IPS-20b (cell line): Measurements from ENCODE around the gene DDX54.
"Not testable (repeated sequence)": the region's sequence is repeated elsewhere in the genome, so short reads cannot be mapped to it uniquely, and the experiment has no call there.

Experiments
- H3K27ac ChIP-seq: one replicate; pipeline ENCODE4 v1.5.1; 2013; ENCODE audit warnings: low read length
- H3K27me3 ChIP-seq: 2 replicates; pipeline ENCODE4 v1.6.1; 2013; ENCODE audit warnings: mild to moderate bottlenecking, low read length, inconsistent platforms; ENCODE audit not compliant: insufficient read depth
- H3K36me3 ChIP-seq: 2 replicates; pipeline ENCODE4 v1.6.1; 2013; ENCODE audit warnings: low read depth, mild to moderate bottlenecking, inconsistent platforms, low read length, moderate library complexity; ENCODE audit not compliant: insufficient read depth
- H3K4me1 ChIP-seq: 2 replicates; pipeline ENCODE4 v1.6.1; 2013; ENCODE audit warnings: mild to moderate bottlenecking, control low read depth, inconsistent platforms, low read length, moderate library complexity; ENCODE audit not compliant: insufficient read depth
- H3K4me3 ChIP-seq: 2 replicates; pipeline ENCODE4 v1.5.1; 2013; ENCODE audit warnings: mild to moderate bottlenecking, low read length, inconsistent platforms
- H3K9ac ChIP-seq: 2 replicates; pipeline ENCODE4 v1.6.1; 2013; ENCODE audit warnings: low read depth, mild to moderate bottlenecking, inconsistent platforms, low read length, moderate library complexity
- H3K9me3 ChIP-seq: 2 replicates; pipeline ENCODE4 v1.6.1; 2013; ENCODE audit warnings: mild to moderate bottlenecking, low read depth, low read length, inconsistent platforms; ENCODE audit not compliant: insufficient read depth

Gene DDX54

DNA sequence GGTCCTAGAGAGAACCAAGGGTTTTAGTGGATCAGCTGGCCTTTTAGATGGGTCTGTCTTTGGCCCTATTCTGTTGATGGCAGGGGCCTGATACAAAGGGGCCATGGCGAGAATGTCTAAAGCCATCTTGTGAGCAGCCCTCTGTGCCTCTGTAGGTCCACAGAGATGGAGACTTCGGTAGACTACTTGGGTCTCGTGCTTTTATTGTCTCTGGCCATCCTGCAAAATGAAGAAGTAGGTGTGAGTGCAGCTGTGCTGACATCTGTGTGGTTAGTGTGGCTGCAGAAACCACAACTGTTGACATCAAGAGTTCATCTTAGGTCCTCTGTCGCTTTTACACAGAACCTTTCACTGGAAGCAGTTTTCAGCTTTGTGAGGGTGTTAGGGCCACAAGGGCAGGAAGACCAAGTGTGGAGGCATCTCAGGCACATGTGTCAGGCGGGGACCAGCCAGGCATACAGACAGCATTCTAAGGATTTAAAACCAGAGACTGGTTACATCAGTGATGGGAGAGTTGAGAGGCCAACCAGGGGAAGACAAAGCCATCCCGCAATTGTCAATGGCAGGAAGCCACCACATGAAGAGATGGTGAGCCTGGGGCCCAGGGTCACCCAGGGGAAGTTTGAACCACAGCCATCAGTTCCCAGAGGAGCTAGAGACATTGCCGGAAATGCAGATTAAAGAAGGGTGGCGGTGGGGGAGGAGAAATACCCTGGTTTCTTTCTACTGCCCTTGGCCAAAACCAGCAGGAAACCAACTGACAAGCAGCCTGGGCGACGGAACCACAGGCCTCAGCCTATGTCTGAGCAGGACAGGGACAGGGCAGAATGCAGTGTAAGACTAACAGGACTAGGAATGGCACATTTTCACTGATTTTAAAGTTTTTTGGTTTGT is 23.0 kb upstream of the DDX54 start:
- Histone ChIP-seq H3K4me3 (no peak overlapping the region), H3K9me3 (no peaks in the 10 kb centered on the region), H3K27me3 (no peaks in the 10 kb centered on the region), H3K36me3 (no peaks in the 10 kb centered on the region), H3K27ac (no peak overlapping the region), H3K4me1 (no peaks in the 10 kb centered on the region; the same call in 1 of the 2 replicates), H3K9ac (no peak overlapping the region)

- Histone ChIP-seq H3K27ac (no peak overlapping the region), H3K27me3 (no peaks in the 10 kb centered on the region), H3K4me1 (no peaks in the 10 kb centered on the region; the same call in 1 of the 2 replicates), H3K4me3 (no peak overlapping the region), H3K36me3 (no peaks in the 10 kb centered on the region), H3K9ac (no peak overlapping the region), H3K9me3 (no peaks in the 10 kb centered on the region)
These were observed 22.3 kb upstream of the DDX54 start for GRCh38 chr12:113207613-113208040.

DNA sequence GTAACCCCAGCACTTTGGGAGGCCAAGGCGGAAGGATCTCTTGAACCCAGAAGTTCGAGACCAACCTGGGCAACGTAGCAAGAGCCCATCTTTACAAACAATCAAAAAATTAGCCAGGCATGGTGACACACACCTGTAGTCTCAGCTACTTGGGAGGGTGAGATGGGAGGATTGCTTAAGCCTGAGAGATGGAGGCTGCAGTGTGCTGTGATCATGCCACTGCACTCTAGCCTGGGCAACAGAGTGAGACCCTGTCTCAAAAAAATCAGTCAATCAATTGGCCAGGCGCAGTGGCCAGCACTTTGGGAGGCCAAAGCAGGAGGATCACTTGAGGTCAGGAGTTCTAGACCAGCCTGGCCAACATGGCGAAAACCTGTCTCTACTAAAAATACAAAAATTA is 21.5 kb upstream of the DDX54 start:
- H3K27ac ChIP-seq, H3K36me3 ChIP-seq, H3K4me1 ChIP-seq, H3K4me3 ChIP-seq, H3K9ac ChIP-seq, H3K9me3 ChIP-seq, H3K27me3 ChIP-seq: not testable (repeated sequence)

- Histone ChIP-seq H3K27ac (no peak overlapping the region), H3K27me3 (no peaks in the 10 kb centered on the region), H3K9ac (no peak overlapping the region), H3K9me3 (no peaks in the 10 kb centered on the region), H3K4me1 (no peaks in the 10 kb centered on the region; the same call in 1 of the 2 replicates), H3K4me3 (no peak overlapping the region), H3K36me3 (no peaks in the 10 kb centered on the region)
These were observed 19.5 kb upstream of the DDX54 start for GRCh38 chr12:113204804-113205203.

- no peaks in the 10 kb centered on the region for H3K36me3 ChIP-seq
These were observed 18.8 kb upstream of the DDX54 start for GRCh38 chr12:113203852-113204760.

DNA sequence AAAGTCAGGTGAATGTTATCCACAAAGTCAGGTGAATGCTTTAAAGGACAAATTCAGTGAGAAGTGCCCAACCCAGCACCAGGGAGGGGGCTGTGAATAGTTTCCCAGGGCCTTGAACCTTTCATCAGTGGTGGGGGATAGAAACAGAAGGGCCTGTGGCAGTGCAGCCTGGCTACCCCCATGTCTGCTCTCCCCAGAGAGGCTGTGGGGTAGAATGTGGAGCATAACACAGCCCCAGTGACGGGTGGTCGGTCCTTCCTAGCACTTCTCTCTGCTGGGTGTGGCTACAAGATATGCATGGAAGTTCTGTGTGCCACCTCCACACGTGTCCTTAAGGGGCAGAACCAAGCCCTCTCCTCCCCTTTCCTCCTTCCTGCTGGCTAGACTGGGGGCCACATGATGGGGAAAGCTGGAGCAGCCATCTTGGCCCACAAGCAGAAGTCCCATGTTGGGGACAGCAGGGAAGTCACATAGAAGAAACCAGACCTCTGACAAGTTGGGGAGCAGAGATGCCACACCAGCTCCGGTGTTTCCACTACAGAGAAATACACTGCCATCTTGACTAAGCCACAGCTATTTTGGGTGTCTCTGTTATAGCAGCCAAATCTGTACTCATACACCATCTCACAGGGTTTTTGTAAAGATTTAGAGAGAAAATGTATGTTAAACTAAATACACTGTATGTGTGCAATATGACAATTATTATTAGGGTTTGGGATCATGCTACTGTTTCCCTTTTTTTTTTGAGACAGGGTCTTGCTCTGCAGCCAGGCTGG is 17.2 kb upstream of the DDX54 start:
- Histone ChIP-seq H3K9ac (no peak overlapping the region), H3K36me3 (no peaks in the 10 kb centered on the region), H3K27me3 (no peaks in the 10 kb centered on the region), H3K4me1 (no peaks in the 10 kb centered on the region), H3K27ac (no peak overlapping the region), H3K4me3 (no peak overlapping the region), H3K9me3 (no peaks in the 10 kb centered on the region)

More at GRCh38 chr12:113203852-113204760, 18.8 kb upstream of the DDX54 start:
- no peaks in the 10 kb centered on the region; the same call in 1 of the 2 replicates for H3K4me1 ChIP-seq
- H3K9ac ChIP-seq, result no peak overlapping the region
- H3K9me3 ChIP-seq, result no peaks in the 10 kb centered on the region
- H3K27ac ChIP-seq, result no peak overlapping the region
- H3K27me3 ChIP-seq, result no peaks in the 10 kb centered on the region
- no peak overlapping the region for H3K4me3 ChIP-seq

GRCh38 chr12:113201187-113202177 is 16.2 kb upstream of the DDX54 start:
- no peaks in the 10 kb centered on the region for H3K27me3 ChIP-seq
- H3K36me3 ChIP-seq, result no peaks in the 10 kb centered on the region
- no peak overlapping the region for H3K4me3 ChIP-seq
- H3K9ac ChIP-seq, result no peak overlapping the region
- H3K4me1 ChIP-seq, result no peaks in the 10 kb centered on the region
- H3K9me3 ChIP-seq, result no peaks in the 10 kb centered on the region
- no peak overlapping the region for H3K27ac ChIP-seq

- no peak overlapping the region for H3K27ac ChIP-seq
- no peaks in the 10 kb centered on the region for H3K27me3 ChIP-seq
- H3K9ac ChIP-seq, result no peak overlapping the region
These were observed 14.9 kb upstream of the DDX54 start for GRCh38 chr12:113200021-113200797.

GRCh38 chr12:113198296-113198695 is 13.0 kb upstream of the DDX54 start:
- Histone ChIP-seq H3K27me3 (no peaks in the 10 kb centered on the region), H3K4me3 (no peak overlapping the region), H3K9ac (no peak overlapping the region), H3K4me1 (no peaks in the 10 kb centered on the region), H3K27ac (no peak overlapping the region), H3K9me3 (no peaks in the 10 kb centered on the region), H3K36me3 (no peaks in the 10 kb centered on the region)

More at GRCh38 chr12:113200021-113200797, 14.9 kb upstream of the DDX54 start:
- H3K4me1 ChIP-seq, result no peaks in the 10 kb centered on the region
- H3K36me3 ChIP-seq, result no peaks in the 10 kb centered on the region
- no peaks in the 10 kb centered on the region for H3K9me3 ChIP-seq
- H3K4me3 ChIP-seq, result no peak overlapping the region

- Histone ChIP-seq H3K4me1 (no peaks in the 10 kb centered on the region), H3K27me3 (no peaks in the 10 kb centered on the region), H3K9me3 (no peaks in the 10 kb centered on the region), H3K4me3 (no peak overlapping the region), H3K36me3 (peaks cover 5% of the 10 kb centered on the region), H3K9ac (no peak overlapping the region), H3K27ac (no peak overlapping the region)
These were observed 12.3 kb upstream of the DDX54 start for GRCh38 chr12:113197518-113198077.
